DND-41 (cell line): Measurements from ENCODE around the gene ACAP3.

ENCODE experiments used
- ATAC-seq: fragments of 200-7000 bp; cut with Tn5 transposase; 3 replicates; pipeline ENCODE4 v1.9.1; 2021; ENCODE audit warnings: low read depth; ENCODE audit not compliant: insufficient read depth
- DNase-seq: peaks from one replicate; pipeline ENCODE4 v3.0.0-alpha.2; 2020
- H2AFZ ChIP-seq: 2 replicates; pipeline ENCODE4 v1.6.0; 2012; ENCODE audit warnings: low read depth, low read length
- H3K27ac ChIP-seq: 2 replicates; pipeline ENCODE4 v1.5.1; 2012; ENCODE audit warnings: low read length, inconsistent platforms
- H3K27me3 ChIP-seq: fragments of 200-600 bp; sonication (generic); 2 replicates; pipeline ENCODE4 v1.6.0; 2012; ENCODE audit warnings: low read length, mild to moderate bottlenecking, inconsistent platforms; ENCODE audit not compliant: insufficient read depth, poor library complexity
- H3K36me3 ChIP-seq: 2 replicates; pipeline ENCODE4 v1.5.1; 2012; ENCODE audit warnings: low read length, inconsistent platforms; ENCODE audit not compliant: insufficient read depth
- H3K4me1 ChIP-seq: 2 replicates; pipeline ENCODE4 v1.5.1; 2012; ENCODE audit warnings: mild to moderate bottlenecking, low read length; ENCODE audit not compliant: insufficient read depth
- H3K4me2 ChIP-seq: 2 replicates; pipeline ENCODE4 v1.6.0; 2012; ENCODE audit warnings: mild to moderate bottlenecking, moderate library complexity, low read length, inconsistent platforms; ENCODE audit not compliant: insufficient read depth
- H3K4me3 ChIP-seq, 2 experiments: fragments of 200-600 bp in 1 of 2; shearing (Covaris generic) in 1 of 2; 2 replicates each; pipeline ENCODE4 v1.5.1; 2012 to 2016; ENCODE audit warnings: inconsistent platforms in 2 of 2, low read length in 2 of 2, mild to moderate bottlenecking in 2 of 2, low read depth in 1 of 2, moderate library complexity in 1 of 2
- H3K79me2 ChIP-seq: 2 replicates; pipeline ENCODE4 v1.6.0; 2012; ENCODE audit warnings: low read length, inconsistent platforms; ENCODE audit not compliant: insufficient read depth
- H3K9ac ChIP-seq: 2 replicates; pipeline ENCODE4 v1.6.0; 2012; ENCODE audit warnings: low read depth, mild to moderate bottlenecking, inconsistent platforms, low read length, moderate library complexity
- H3K9me3 ChIP-seq: 2 replicates; pipeline ENCODE4 v1.5.1; 2012; ENCODE audit warnings: low read length, moderate library complexity, mild to moderate bottlenecking, inconsistent platforms; ENCODE audit not compliant: insufficient read depth, severe bottlenecking
- H4K20me1 ChIP-seq: 2 replicates; pipeline ENCODE4 v1.6.0; 2012; ENCODE audit warnings: low read length; ENCODE audit not compliant: insufficient read depth
- CTCF ChIP-seq: IDR thresholded peaks from 2 replicates; pipeline ENCODE4 v1.5.1; 2012; ENCODE audit warnings: borderline replicate concordance, low read length, moderate library complexity, mild to moderate bottlenecking; ENCODE audit not compliant: poor library complexity, severe bottlenecking; ENCODE audit errors: extremely low read depth
- EZH2 ChIP-seq: IDR thresholded peaks from 3 replicates; pipeline ENCODE4 v1.6.1; 2012; ENCODE audit warnings: borderline replicate concordance, low read depth, mild to moderate bottlenecking, moderate library complexity, low read length, inconsistent platforms; ENCODE audit not compliant: severe bottlenecking

Gene ACAP3

GRCh38 chr1:1259951-1260600 is 47.7 kb downstream of the ACAP3 start:
- H3K9ac ChIP-seq, result no peak overlapping the region
- H3K4me2 ChIP-seq, result no peak overlapping the region
- TF ChIP-seq CTCF (no peak), EZH2 (no peak)
- no peaks in the 10 kb centered on the region for H3K4me1 ChIP-seq
- H3K79me2 ChIP-seq, result peaks cover 52% of the 10 kb centered on the region
- H3K27ac ChIP-seq, result no peak overlapping the region
- no peaks in the 10 kb centered on the region for H3K27me3 ChIP-seq
- H3K36me3 ChIP-seq, result peaks cover 90% of the 10 kb centered on the region
- no peak overlapping the region for H3K4me3 ChIP-seq
- DNase-seq, result no peak
- peaks cover 48% of the 10 kb centered on the region for H4K20me1 ChIP-seq
- no peak overlapping the region for H2AFZ ChIP-seq
- ATAC-seq, result no peak
- no peaks in the 10 kb centered on the region for H3K9me3 ChIP-seq

GRCh38 chr1:1259540-1259939 is 48.2 kb downstream of the ACAP3 start:
- H3K4me3 ChIP-seq, result no peak overlapping the region
- no peaks in the 10 kb centered on the region for H3K9me3 ChIP-seq
- H3K4me1 ChIP-seq, result no peaks in the 10 kb centered on the region
- peaks cover 48% of the 10 kb centered on the region for H3K79me2 ChIP-seq
- H4K20me1 ChIP-seq, result peaks cover 48% of the 10 kb centered on the region
- DNase-seq (no peak), ATAC-seq (no peak)
- TF ChIP-seq EZH2 (no peak), CTCF (no peak)
- no peak overlapping the region for H3K9ac ChIP-seq
- H3K27me3 ChIP-seq, result no peaks in the 10 kb centered on the region
- H3K36me3 ChIP-seq, result peaks cover 90% of the 10 kb centered on the region
- no peak overlapping the region for H2AFZ ChIP-seq
- H3K4me2 ChIP-seq, result no peak overlapping the region
- H3K27ac ChIP-seq, result no peak overlapping the region

- H3K79me2 ChIP-seq, result peaks cover 47% of the 10 kb centered on the region
- TF ChIP-seq CTCF (no peak), EZH2 (no peak)
- no peak overlapping the region for H3K27ac ChIP-seq
- H3K4me1 ChIP-seq, result no peaks in the 10 kb centered on the region
- H3K9me3 ChIP-seq, result no peaks in the 10 kb centered on the region
- peaks cover 91% of the 10 kb centered on the region for H3K36me3 ChIP-seq
- H2AFZ ChIP-seq, result no peak overlapping the region
- no peak overlapping the region for H3K4me2 ChIP-seq
- H3K4me3 ChIP-seq, result no peak overlapping the region
- no peak for ATAC-seq
- H3K9ac ChIP-seq, result no peak overlapping the region
- no peak for DNase-seq
- H3K27me3 ChIP-seq, result no peaks in the 10 kb centered on the region
- H4K20me1 ChIP-seq, result peaks cover 45% of the 10 kb centered on the region
Observed at GRCh38 chr1:1259119-1259488, 48.6 kb downstream of the ACAP3 start.
